ENCODE results near the gene CADPS. TPM values are rescaled to one million over a fixed set of nuclear protein-coding genes. Genes with fewer than 3 reads are reported as not detected.

The CADPS gene
- total RNA-seq, 1 donor from 2014 or later, result 149 TPM

GRCh38 chr3:62688050-62688449 is 187.2 kb downstream of the CADPS start:
- no peak overlapping the region for H3K27ac Mint-ChIP-seq
- H3K4me3 Mint-ChIP-seq (ENCODE audit: low read depth), result no peak overlapping the region
- peaks cover 6% of the 10 kb centered on the region for H3K4me1 Mint-ChIP-seq (ENCODE audit: low read depth)
- DNase-seq (ENCODE audit: low spot score, unreplicated experiment), result no peak
- no peak for TF ChIP-seq CTCF (IDR thresholded peaks at IDR 0.05; ENCODE audit: unreplicated experiment)
- no peaks in the 10 kb centered on the region for H3K27me3 Mint-ChIP-seq
- peaks cover 1% of the 10 kb centered on the region for H3K36me3 Mint-ChIP-seq (ENCODE audit: insufficient read depth)
- H3K9me3 Mint-ChIP-seq (ENCODE audit: low read depth), result no peaks in the 10 kb centered on the region

- peak overlapping the region; percentile 61 for H3K27ac Mint-ChIP-seq
- no peak overlapping the region for H3K4me3 Mint-ChIP-seq (ENCODE audit: low read depth)
- peaks cover 1% of the 10 kb centered on the region for H3K36me3 Mint-ChIP-seq (ENCODE audit: insufficient read depth)
- peaks cover 6% of the 10 kb centered on the region for H3K4me1 Mint-ChIP-seq (ENCODE audit: low read depth)
- H3K9me3 Mint-ChIP-seq (ENCODE audit: low read depth), result no peaks in the 10 kb centered on the region
- no peak for DNase-seq (ENCODE audit: low spot score, unreplicated experiment)
- TF ChIP-seq CTCF (IDR thresholded peaks at IDR 0.05; ENCODE audit: unreplicated experiment), result no peak
- no peaks in the 10 kb centered on the region for H3K27me3 Mint-ChIP-seq
Observed at GRCh38 chr3:62686503-62687294, 188.5 kb downstream of the CADPS start.

DNA sequence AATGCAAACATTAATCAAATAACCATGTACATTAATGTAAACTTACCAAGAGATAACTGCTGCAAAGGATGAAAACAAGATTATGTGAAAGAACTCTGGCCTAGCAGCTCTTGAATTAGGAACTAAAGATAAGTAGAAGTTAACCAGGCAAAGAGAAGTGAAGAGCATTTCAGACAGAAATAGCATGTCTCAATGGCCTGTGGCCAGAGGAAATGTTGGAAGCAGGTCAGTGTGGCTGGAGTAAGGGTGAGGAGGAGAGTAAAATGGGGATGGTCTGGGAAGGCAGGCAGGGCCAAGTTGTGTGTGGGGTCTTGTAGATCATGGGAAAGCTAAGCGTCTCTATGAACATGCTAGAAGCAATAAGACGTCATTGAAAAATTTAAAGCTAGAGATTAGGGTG is 192.4 kb downstream of the CADPS start:
- no peak for DNase-seq (ENCODE audit: low spot score, unreplicated experiment)
- Mint-ChIP-seq H3K27ac (no peak overlapping the region), H3K36me3 (ENCODE audit: insufficient read depth) (peaks cover 4% of the 10 kb centered on the region), H3K27me3 (no peaks in the 10 kb centered on the region), H3K9me3 (ENCODE audit: low read depth) (no peaks in the 10 kb centered on the region), H3K4me1 (ENCODE audit: low read depth) (peaks cover 7% of the 10 kb centered on the region), H3K4me3 (ENCODE audit: low read depth) (no peak overlapping the region)
- TF ChIP-seq CTCF (IDR thresholded peaks at IDR 0.05; ENCODE audit: unreplicated experiment), result no peak

- TF ChIP-seq CTCF (IDR thresholded peaks at IDR 0.05; ENCODE audit: unreplicated experiment), result no peak
- peaks cover 21% of the 10 kb centered on the region for H3K4me1 Mint-ChIP-seq (ENCODE audit: low read depth)
- H3K27ac Mint-ChIP-seq, result no peak overlapping the region
- H3K27me3 Mint-ChIP-seq, result no peaks in the 10 kb centered on the region
- H3K9me3 Mint-ChIP-seq (ENCODE audit: low read depth), result no peaks in the 10 kb centered on the region
- no peak for DNase-seq (ENCODE audit: low spot score, unreplicated experiment)
- H3K36me3 Mint-ChIP-seq (ENCODE audit: insufficient read depth), result peaks cover 5% of the 10 kb centered on the region
- H3K4me3 Mint-ChIP-seq (ENCODE audit: low read depth), result no peak overlapping the region
Observed at GRCh38 chr3:62679988-62680387, 195.2 kb downstream of the CADPS start.

DNA sequence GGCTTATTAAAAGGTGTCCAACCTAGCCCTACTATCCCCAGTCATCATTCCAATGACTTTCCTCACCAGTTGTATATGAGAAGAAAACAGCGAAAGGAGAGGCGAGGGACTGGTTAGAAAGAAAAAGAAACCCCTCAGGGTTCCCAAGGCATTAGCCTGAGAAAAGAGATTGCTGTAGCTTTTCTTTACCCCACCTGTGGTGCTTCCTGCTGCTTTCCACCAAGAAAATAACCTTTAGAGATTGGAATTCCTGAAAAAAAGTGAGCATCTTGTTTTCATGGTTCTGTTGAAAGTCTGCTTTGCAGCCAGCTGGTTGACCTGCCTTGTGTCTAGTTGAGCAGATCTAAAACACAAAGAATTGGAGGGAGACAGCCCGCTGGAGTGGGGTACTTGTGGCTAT is 196.4 kb downstream of the CADPS start:
- no peaks in the 10 kb centered on the region for H3K27me3 Mint-ChIP-seq
- H3K9me3 Mint-ChIP-seq (ENCODE audit: low read depth), result no peaks in the 10 kb centered on the region
- no peak for TF ChIP-seq CTCF (IDR thresholded peaks at IDR 0.05; ENCODE audit: unreplicated experiment)
- H3K27ac Mint-ChIP-seq, result no peak overlapping the region
- H3K4me1 Mint-ChIP-seq (ENCODE audit: low read depth), result peaks cover 21% of the 10 kb centered on the region
- no peak overlapping the region for H3K4me3 Mint-ChIP-seq (ENCODE audit: low read depth)
- no peak for DNase-seq (ENCODE audit: low spot score, unreplicated experiment)
- peaks cover 5% of the 10 kb centered on the region for H3K36me3 Mint-ChIP-seq (ENCODE audit: insufficient read depth)

Measured in progenitor cell of endocrine pancreas (in vitro differentiated cells).